ENCODE data around the gene CEP57L1.

GRCh38 chr6:109194880-109195279 is 99.6 kb downstream of the CEP57L1 start:
- TF ChIP-seq EZH2 (IDR thresholded peaks at IDR 0.05; ENCODE audit: low read length, missing control alignments) (no peak), CTCF (conservative IDR thresholded peaks at IDR 0.05 in 1 of 2, IDR thresholded peaks at IDR 0.05 in 1 of 2; ENCODE audit: low read depth in 1 of 2, low read length in 2 of 2) (no peak)

All from fibroblast of lung (primary cell).